DMS114 treated with DMSO at 0.1 percent for 48 hours (cell line): ENCODE measurements around the gene IFI27L1.
"Not testable (repeated sequence)": the region's sequence is repeated elsewhere in the genome, so short reads cannot be mapped to it uniquely, and the experiment has no call there.

Source experiments
- DNase-seq: peaks from one replicate; lab custom pipeline; 2025; ENCODE audit not compliant: unreplicated experiment; lab: John Stamatoyannopoulos, UW

Gene IFI27L1

DNA sequence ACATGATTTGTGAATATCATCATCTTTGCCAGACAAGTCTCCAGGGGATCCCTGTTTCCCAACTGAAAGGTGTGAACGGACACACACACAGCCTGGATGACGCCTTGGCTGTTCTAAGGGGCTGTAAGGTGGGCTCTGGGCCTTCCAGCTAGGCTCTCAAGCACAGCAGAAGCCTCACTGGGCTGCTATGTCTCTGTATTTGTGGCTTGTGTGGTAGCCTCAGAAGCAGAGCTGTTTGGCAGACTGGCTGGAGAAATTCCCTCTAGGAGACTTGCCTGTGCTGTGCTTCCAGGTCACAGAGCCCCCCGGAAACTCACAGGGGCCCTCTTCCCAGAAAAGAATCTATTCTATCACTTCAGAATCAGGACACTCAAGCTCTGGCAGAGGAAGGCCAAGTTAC is 33.5 kb upstream of the IFI27L1 start:
- DNase-seq = no peak

DNA sequence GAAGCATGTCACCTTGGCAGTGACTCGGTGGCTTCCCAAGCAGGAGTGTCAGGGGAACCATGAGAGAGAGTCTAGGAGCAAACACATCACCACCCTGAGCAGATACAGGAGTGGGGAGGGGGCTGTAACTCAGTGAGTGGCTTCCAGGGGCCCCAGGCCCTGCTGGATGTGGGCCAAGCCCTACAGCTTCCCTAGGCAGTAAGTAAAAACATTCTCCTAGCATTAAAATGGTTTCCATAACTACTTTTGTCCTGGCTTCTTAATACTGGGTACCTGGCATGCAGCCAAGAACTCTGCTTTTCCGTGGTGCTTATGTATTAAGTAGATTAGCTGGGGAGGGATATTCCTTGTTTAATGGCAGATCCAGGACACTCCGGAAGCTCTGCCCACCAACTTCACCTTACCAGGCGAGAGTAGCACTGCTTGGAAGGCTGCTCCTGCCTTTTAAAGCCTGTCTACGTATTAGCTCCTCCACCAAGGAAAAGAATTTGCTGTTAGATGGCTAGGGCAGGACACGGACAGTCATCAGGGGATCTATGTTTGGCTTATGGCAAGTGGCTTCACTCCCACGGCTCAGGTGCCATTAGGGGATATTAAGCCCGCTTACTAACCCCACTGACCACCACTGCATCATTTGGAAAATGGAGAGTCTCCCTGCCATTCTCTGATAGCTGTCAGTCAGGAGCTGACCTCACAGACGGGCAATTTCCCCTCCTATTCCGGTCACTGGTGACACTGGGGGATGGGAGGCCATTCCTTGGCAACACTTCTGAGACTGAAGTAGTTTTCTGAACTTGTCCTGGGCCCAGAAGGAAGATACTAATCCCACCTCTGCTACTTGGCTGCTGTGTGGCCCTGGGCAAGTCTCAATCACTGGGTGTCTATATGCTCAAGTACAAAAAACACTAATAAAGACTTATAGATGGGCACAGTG is 32.2 kb upstream of the IFI27L1 start:
- DNase-seq = no peak

DNA sequence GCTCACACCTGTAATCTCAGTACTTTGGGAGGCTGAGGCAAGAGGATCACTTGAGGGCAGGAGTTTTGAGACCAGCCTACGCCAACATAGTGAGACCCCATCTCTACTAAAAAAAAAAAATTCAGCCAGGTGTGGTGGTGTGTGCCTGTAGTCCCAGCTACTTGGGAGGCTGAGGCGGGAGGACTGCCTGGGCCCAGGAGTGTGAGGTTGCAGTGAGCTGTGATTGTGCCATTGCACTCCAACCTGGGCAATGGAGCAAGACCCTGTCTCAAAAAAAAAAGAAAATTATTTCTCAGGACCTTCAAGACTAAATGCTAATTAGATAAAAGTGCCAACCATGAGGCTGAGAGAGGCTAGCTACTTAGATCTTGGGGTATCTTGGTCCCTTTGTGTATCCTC is 31.5 kb upstream of the IFI27L1 start:
- no peak for DNase-seq

DNA sequence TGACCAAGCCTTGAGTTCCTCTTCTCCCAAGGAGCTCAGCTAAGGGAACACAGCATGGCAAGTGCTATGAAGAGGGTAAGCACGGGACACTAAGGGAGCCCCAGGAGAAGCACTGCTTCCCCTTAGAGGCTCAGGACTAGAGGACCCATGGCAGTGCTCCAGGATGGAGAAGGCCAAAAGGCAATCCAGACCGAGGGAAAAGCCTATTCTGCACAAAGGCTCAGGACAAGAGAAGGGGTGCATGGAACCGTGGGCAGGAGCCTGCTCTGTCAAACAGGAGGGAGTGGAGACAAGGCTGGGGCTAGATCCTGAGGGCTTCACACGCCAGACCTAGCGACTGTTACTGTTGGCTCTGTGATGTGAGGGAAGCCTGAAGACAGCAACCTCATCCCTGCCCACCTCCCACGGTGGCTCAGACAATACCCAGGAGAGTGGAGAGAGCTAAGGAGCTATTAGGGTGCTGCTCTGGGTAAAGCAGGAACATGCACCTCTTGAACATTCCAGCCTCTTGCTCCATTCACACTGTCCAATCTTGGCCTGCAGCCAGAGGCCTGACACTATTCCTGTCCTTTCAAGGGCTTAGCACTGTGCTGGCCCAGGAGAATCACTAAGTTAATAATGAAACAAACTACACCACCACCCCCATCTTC is 30.8 kb upstream of the IFI27L1 start:
- no peak for DNase-seq

DNA sequence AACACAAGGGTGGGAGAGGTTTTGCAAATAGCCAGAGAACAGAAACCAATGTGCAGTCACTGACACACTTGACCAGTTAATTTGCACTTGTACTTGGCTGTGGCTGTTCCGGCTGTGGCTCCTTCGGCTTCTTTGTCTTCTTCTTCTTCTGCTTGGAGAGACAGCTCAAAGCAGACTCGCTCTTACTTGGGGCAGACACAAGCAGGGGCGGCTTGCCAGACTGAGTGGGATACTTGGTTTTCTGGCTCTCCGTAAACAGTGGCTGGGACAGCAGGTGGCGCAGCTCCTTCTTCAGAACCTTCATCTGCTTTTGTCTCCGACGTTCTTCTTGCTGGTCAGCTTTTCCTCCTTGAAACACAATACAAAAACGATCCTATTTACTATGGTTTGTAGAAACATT is 30.0 kb upstream of the IFI27L1 start:
- DNase-seq = peak; percentile 35

DNA sequence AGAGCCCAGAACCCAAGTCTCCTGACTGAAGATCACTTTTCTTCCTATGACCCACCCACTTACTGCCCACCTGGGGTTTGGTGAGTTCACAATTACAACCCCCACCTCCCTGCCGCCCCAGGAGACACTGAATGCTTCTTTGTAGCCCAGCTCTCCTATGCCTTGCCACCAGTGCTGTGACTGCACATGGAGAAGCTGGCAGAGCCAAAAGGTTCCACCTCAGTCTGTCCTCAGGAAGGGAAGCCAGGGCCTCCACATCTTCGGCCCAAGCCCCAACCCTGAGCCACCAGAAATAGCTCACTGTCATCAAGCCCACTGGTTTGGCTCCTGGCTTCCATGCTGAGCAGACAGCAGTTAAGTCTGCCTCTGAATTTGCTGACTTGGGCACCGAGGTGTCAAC is 29.3 kb upstream of the IFI27L1 start:
- DNase-seq = no peak

DNA sequence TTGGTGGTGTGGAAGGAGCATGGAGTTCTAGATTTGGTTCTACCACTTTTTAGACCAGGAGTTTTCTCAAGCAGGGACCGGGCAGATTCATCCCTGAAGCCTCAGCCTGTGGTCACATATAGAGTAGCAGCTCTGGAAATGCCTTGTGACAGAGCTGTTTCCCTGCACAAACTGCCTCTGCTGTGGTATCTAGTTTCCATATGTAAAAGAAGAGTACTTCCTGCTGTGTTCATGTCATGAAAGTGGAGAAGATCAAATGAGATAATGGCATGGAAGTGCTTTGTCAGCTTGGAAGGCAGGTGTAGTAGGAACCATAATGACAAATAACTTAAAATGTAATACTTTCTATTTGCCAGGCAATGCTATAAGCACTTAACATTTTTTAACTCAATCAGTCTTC is 28.9 kb upstream of the IFI27L1 start:
- DNase-seq = no peak

DNA sequence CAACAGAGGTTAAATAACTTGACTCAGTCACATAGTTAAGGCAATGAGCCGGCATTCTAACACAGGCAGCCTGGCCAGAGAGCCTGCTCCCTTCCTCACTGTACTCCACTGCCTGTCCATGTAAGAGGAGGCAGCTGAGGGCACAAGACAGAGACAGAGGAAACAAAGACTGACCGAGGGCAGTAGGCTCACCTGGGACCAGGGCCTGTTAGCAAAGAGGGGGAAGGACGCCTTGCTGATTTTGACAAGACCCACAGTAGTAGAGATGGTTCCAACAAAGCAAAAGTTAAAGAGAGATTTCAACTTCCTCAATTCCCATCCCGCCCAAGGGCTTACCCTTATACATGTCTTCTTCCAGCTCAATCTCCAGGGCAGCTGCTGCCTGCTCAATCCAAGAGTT is 28.4 kb upstream of the IFI27L1 start:
- no peak for DNase-seq

DNA sequence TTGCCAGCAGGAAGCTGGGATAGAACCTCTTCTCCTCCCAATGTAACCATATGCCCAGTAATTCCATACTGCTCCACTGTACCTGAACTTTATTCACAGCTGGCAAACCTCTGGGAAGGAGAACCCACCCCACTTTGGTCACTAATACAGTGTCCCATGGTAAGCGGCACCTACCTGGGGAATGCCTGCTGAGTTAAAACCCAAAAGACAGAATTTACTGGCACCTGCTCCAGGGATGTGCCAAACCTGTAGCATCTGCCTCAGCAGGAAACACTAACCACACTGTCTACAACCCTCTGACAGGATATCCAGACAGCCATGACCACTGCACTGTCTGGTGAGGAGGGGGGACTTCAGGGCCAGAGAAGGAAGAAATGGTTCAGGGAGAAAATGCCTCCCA is 26.7 kb upstream of the IFI27L1 start:
- no peak for DNase-seq

DNA sequence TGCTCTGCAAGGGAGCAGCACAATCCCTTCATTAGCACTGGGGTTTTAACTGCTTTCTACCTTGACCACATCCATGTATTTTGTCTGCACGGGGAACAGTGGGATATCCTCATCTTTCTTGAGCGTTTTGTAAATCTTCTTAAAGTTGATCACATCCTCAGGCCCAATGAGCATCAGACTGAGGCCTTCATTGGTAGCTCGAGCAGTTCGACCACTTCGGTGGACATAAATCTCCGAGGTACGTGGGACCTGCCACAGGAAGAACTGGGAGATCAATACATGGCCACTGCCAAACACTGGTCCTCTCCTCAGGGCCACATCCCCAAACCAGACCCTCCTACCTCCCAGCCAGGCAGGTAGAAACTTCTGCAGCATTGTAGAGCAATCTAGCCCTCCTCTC is 26.2 kb upstream of the IFI27L1 start:
- DNase-seq = no peak

DNA sequence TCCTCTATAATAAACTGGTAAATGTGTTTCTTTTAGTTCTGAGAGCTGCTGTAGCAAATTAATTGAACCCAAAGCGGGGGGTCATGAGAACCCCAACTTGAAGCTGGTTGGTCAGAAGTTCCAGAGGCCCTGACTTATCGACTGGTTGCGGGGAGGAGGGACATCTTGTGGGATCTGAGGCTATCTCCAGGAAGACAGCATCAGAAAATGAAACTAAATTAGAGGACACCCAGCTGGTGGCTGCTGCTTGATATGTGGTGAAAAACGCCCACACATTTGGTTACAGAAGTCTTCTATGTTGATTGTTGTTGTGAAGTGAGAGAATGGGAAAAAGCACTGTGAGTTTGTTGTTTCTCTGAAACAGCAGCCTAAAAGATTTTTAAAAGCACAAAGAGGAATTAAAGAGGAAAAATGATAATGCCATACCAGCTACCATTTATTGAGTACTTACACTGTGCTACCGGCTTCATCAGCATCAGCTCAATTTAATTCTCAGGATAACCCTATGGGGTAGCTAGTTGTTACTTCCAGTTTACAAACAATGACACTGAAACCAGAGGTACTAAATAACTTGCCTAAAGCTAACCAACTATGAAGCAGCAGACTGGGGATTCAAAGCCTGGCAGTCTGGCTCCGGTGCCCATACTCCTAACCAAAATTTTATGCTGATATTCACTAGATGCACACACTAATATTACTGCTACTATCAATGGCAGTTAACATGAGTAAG is 24.4 kb upstream of the IFI27L1 start:
- DNase-seq = no peak

DNA sequence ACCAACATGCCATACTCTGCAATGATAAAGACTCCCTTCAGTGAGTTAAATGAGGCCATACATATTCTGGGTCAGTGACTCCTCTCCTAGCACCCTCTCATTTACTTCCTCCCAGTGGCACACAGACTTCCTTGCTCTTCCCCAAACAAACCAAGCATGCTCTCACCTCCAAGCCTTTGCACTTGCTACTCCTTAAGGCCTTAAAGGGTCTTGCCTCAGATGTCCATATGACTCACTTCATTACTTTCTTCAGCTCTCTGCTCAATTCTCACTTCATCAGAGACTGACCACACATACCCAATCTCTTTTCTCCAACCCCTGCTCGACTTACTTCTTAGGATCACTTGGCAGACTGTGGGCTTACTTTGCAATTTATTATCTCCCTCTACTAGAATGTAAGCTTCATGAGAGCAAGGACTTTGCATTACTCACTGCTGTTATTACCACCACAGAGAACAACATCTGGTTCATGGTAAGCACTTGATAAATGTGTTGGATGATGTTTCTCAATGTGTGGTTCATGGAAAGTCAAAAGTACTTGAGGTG is 22.9 kb upstream of the IFI27L1 start:
- no peak for DNase-seq

DNA sequence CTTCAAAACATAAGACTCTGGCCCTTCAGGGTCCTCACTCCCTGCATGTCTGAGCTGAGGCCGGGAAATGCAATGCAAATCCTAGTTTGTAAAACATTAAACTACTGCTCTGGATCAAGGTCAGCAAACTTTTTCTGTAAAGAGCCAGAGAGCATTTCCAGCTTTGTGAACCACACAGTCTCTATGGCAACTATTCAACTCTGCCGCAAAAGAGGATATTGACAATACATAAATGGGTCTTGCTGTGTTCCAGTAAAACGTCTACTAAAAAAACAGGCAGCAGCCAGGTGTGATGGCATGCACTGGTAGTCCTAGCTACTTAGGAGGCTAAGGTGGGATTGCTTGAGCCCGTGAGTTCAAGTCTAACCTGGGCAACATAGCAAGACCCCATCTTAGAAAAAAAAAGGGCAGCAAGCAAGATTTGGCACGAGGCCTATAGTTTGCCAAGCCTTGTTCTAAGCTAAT is 22.4 kb upstream of the IFI27L1 start:
- DNase-seq = no peak

DNA sequence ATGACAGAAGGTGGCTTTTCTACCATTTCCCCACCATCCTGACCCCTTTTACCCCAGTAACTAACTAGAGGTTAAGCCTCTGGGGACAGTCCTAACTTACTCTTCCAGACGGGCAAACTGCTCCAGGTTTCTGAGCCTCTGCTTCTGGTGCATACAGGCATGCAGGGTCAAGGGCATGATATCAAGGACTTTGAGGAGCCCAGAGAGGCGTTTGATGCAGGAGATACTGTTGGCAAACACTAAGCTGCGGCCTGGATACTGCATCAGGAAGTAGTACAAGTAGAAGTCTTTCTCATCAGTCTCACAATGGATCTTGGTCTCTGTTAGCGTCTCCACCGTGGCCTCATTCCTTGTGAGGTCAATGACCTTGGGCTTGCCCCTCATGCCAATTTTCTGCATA is 21.1 kb upstream of the IFI27L1 start:
- no peak for DNase-seq

DNA sequence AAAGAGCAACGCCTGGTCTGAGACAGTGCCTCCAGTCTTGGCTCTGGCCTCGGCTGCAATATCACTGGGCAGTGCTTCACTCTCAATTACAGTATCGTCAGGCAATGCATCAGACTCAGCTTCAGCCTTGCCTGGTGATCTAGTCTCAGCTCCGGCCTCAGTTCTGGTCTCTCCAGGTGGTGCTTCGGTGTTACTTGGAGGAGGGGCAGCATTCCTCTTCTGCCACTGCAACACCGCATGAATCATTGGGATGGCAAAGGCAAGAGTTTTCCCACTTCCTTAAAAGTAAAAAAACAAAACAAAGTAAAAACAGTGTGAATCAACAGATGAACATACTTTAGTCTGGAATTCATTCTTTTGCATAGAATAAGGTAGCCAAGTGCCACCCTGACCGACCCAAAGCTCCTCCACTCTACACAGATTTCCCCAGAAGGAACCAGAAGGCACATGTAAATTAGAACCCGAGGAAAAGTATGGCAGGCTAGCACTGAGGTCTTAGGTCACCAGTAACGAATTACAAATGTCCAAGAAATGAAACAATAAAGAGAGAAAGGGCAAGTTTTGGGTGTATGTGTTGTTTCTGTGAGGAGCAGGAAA is 18.7 kb upstream of the IFI27L1 start:
- DNase-seq = no peak

DNA sequence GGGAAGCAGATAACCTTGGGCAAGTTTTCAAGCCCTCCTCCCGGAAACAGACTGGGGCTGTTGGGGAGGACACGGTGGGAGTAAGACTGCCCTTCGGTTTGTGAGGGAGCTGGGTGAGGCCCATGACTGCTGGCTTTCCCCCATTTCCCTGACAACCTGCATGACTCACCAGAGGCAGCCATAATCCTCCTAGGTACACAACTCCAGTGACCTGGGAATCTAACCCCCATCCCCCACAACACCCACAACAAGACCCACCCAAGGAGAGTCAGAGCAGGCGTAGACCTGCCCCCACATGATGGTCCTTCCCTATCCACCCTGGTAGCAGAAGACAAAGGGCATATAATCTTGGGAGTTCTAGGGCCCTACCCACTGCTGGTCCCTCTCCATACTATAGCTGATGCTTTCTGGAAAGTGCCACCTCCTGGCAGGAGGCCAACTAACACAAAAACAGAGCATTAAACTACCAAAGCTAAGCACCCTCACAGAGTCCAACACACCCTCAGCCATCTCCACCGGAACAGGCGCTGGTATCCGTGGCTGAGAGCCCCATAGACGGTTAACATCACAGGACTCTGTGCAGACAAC is 14.9 kb upstream of the IFI27L1 start:
- no peak for DNase-seq

DNA sequence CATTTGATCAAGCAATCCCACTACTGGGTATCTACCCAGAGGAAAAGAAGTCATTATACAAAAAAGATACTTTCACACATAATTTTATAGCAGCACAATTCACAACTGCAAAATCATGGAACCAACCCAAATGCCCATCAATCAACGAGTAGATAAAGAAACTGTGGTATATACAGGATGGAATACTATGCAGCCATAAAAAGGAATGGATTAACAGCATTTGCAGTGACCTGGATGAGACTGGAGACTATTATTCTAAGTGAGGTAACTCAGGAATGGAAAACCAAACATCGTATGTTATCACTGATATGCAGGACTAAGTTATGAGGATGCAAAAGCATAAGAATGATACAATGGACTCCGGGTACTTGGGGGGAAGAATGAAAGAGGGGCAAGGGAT is 9.0 kb upstream of the IFI27L1 start:
- DNase-seq = not testable (repeated sequence)

DNA sequence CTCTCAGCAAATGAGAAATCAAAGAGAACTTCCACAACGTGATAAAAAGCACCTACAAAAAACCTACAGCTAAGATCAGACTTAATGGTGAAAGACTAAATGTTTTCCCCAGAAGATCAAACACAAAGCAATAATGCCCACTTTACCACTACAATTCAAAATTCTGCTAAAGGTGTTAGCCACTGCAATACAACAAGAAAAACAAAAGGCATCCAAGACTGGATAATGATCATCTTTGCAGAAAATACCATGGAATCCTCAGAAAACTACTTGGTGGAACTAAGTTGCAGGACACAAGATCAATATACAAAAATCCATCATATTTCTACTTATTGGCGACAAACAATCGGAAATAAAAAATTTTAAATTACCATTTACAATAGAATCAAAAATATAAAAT is 6.6 kb upstream of the IFI27L1 start:
- no peak for DNase-seq

DNA sequence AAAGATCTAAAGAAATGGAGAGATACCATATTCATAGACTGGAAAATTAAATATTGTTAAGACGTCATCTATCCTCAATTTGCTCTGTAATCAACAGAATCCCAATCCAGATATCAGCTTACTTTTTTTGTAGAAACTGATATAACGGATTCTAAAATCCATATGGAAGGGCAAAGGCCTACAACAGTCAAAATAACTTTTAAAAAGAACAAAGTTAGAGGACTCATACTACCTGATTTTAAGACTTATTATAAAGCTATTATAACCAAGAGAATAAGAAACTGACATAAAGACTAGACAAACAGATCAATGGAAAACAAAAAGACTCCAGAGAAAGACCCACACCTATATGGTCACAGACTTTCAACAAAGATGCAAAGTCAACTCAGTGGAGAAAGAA is 6.1 kb upstream of the IFI27L1 start:
- DNase-seq = no peak

DNA sequence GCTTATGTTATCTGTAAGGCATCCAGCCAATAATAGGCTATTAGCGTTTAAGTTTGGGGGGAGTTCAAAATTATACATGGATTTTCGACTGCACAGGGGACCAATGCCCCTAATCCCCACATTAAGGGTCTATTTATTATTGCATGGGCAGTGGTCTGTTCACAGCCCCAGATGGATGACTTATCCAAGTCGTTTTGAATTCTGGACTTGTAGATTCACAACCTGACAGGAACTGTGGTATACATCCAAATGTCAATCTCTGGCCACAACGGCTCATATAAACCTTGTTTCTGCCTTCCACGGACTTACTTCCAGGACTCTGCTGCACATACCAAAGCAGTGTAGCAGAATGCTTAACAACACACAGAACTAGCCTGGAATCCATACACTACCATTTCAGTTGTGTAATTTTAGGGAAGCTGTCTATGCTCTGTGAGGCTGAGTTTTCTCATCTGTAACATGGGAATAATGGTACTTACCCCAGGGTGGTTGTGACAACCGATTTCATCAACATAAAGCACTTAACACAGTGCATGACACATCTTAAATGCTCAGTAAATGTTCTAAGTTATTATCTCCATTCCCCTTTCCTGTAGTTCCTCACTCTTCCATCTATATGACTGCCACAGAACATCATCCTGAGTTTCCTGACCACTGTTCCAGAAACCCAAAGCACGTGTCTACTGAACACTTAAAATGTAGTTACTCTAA is 3.8 kb upstream of the IFI27L1 start:
- no peak for DNase-seq
